ENCODE results near the gene AKR1C4. TPM values are rescaled to one million over a fixed set of nuclear protein-coding genes. Genes with fewer than 3 reads are reported as not detected.

Gene AKR1C4
- total RNA-seq = not detected in 2 replicates

DNA sequence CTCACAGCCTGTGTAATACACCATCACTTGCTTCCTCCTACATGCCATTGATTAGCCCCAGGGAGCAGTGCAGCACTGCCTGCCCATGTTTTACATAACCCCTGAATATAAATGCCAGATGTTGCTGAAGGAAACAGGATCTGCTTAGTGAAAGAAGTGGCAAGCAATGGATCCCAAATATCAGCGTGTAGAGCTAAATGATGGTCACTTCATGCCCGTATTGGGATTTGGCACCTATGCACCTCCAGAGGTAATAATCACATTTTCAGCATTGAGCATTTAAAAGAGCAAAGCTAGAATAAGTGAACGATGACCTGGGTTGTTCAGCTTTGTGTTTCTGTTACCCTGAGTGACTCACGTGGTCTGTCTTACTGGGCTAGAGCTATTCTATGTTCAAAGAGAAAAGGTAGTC is at the start of gene AKR1C4:
Gene AKR1C4 (plus strand): TSS at position 136 of the 412 bp plus-strand sequence. CDS start 31 bp downstream, at position 167.

GRCh38 chr10:5184987-5185775 is 11.5 kb upstream of the AKR1C4 start, which contains the start of gene AKR1C8:
Gene AKR1C8, minus strand, starts transcription at chr10:5185150. Its CDS starts 46 bp downstream, at chr10:5185104.

Other genes starting within 250 kb of the AKR1C4 start
- 12.9 and 72.8 TPM in 2 replicates for gene AKR1C1, start 233.4 kb upstream of the AKR1C4 start, total RNA-seq
- 3.7 and 4.7 TPM in 2 replicates for gene AKR1C2, start 193.0 kb upstream of the AKR1C4 start, total RNA-seq
- 0.52 and 9.6 TPM in 2 replicates for gene AKR1C3, start 102.4 kb upstream of the AKR1C4 start, total RNA-seq
- not detected in 2 replicates for gene AKR1C8, start 11.7 kb upstream of the AKR1C4 start, total RNA-seq
- gene UCN3, start 168.1 kb downstream of the AKR1C4 start, total RNA-seq = not detected in 2 replicates
- under 0.01 TPM in 1 of 2 replicates, not detected in the other for gene TUBAL3, start 208.0 kb downstream of the AKR1C4 start, total RNA-seq
- 15.8 and 27.5 TPM in 2 replicates for gene NET1, start 215.7 kb downstream of the AKR1C4 start, total RNA-seq